ENCODE results near the gene CBARP. TPM values are rescaled to one million over a fixed set of nuclear protein-coding genes. Genes with fewer than 3 reads are reported as not detected.

CBARP gene
- total and polyA plus RNA-seq, 2 of the 4 experiments (the other 2 are of a cell fraction), result 0.18 to 3.9 TPM

GRCh38 chr19:1251330-1252220 is 13.8 kb upstream of the CBARP start:
- dilution Hi-C loops (cut with HindIII; ENCODE audit: low sequenced_read_pairs, unreplicated experiment), result no loop called here
- H4K5ac ChIP-seq (ENCODE audit: low read depth, low read length), result peak overlapping the region; percentile 80
- in situ Hi-C loops (cut with MboI; ENCODE audit: low sequenced_read_pairs), result no loop called here
- peak overlapping the region; percentile 94 for H3K4me3 ChIP-seq (ENCODE audit: insufficient read depth, low read depth, low read length)
- peak overlapping the region; percentile 92 for H2AK9ac ChIP-seq (replicated peaks; ENCODE audit: low read depth, low read length, poor library complexity)
- CTCF ChIA-PET, result no interaction called here
- peak overlapping the region; percentile 14 for H2AFZ ChIP-seq (replicated peaks; ENCODE audit: low read length, poor library complexity)
- H3K23ac ChIP-seq (ENCODE audit: low read depth, low read length), result peak overlapping the region; percentile 97
- intact Hi-C loops (cut with micrococcal nuclease), result no loop called here
- no peak overlapping the region for H2BK20ac ChIP-seq (ENCODE audit: low read depth, low read length)
- peak overlapping the region; percentile 99 for H3K27ac ChIP-seq (ENCODE audit: insufficient read depth, low read length)
- peak overlapping the region; percentile 97 for H3K9ac ChIP-seq (ENCODE audit: low read depth, low read length)
- no peaks in the 10 kb centered on the region for H3K9me3 ChIP-seq (ENCODE audit: control insufficient read depth, insufficient read depth, low read length)
- no TSS peak for BruUV-seq (replicated peaks)
- H4K91ac ChIP-seq (ENCODE audit: insufficient read depth, low read depth, low read length), result peak overlapping the region; percentile 97
- peaks cover 78% of the 10 kb centered on the region for H4K20me1 ChIP-seq (ENCODE audit: insufficient read depth, low read length)
- H3K4ac ChIP-seq (ENCODE audit: low read depth, low read length), result peak overlapping the region; percentile 98
- ATAC-seq (ENCODE audit: low read depth) (no peak), DNase-seq (peak; percentile 68)
- peak overlapping the region; percentile 99 for H2BK5ac ChIP-seq (ENCODE audit: low read depth, low read length, poor library complexity, severe bottlenecking)
- H2AK5ac ChIP-seq (ENCODE audit: low read depth, low read length), result peak overlapping the region; percentile 94
- H2BK120ac ChIP-seq (ENCODE audit: low read depth, low read length), result peak overlapping the region; percentile 85
- peaks cover 0 to 30% of the 10 kb centered on the region in 2 experiments; a peak in 2 of 4 replicates for H3K79me1 ChIP-seq (ENCODE audit: low read depth in 1 of 2, low read length in 2 of 2)
- POLR2A ChIA-PET (ENCODE audit: unreplicated experiment), result interaction anchor here (0.8 to 1.0 kb wide), 2 partner anchors 15 to 17 kb away, joined by 3 read pairs; partner anchors contain the start of gene CIRBP
- peak overlapping the region; percentile 80; a peak in 3 of 4 replicates for H4K8ac ChIP-seq (ENCODE audit: low read depth in 2 of 2, low read length in 2 of 2)
- H3K9me1 ChIP-seq (ENCODE audit: insufficient read depth, low read length), result no peaks in the 10 kb centered on the region
- peak overlapping the region; percentile 82 for H3K4me2 ChIP-seq (ENCODE audit: low read depth, low read length)
- peak overlapping the region; percentile 85 for H3K18ac ChIP-seq (ENCODE audit: low read depth, low read length)
- peak overlapping the region; percentile 84 for H3K56ac ChIP-seq (ENCODE audit: extremely low read depth, insufficient read depth, low read length)
- H2BK15ac ChIP-seq (ENCODE audit: low read depth, low read length), result peak overlapping the region; percentile 76; the same call in 1 of the 3 replicates
- peaks cover 50% of the 10 kb centered on the region for H3K36me3 ChIP-seq (ENCODE audit: control insufficient read depth, insufficient read depth, low read length)
- WGBS, 2 experiments (ENCODE audit: extremely low coverage in 2 of 2, insufficient read length in 1 of 2), result 0% methylated on average over 8 of the region's 41 CpGs; no CpG with 5 or more reads in 1 of the 2 experiments
- peaks cover 29% of the 10 kb centered on the region for H3K4me1 ChIP-seq (ENCODE audit: control insufficient read depth, insufficient read depth, low read length)
- H3K14ac ChIP-seq (replicated peaks; ENCODE audit: low read depth, low read length), result peak overlapping the region; percentile 96
- H3K27me3 ChIP-seq (ENCODE audit: control insufficient read depth, insufficient read depth, low read length), result no peaks in the 10 kb centered on the region
- no peak for TF ChIP-seq MAZ (IDR thresholded peaks at IDR 0.05; ENCODE audit: borderline replicate concordance, low read depth, low read length)
- no peak for TF ChIP-seq FOS (IDR thresholded peaks at IDR 0.05; ENCODE audit: low read depth, low read length)
- no peak for TF ChIP-seq NFE2L2 (IDR thresholded peaks at IDR 0.05; ENCODE audit: low read depth, low read length)
- TF ChIP-seq ELK1 (IDR thresholded peaks at IDR 0.05; ENCODE audit: borderline replicate concordance, low read depth, low read length), result no peak
- no peak for TF ChIP-seq USF2 (IDR thresholded peaks at IDR 0.05; ENCODE audit: low read depth, low read length)
- TF ChIP-seq RCOR1 (IDR thresholded peaks at IDR 0.05; ENCODE audit: insufficient replicate concordance, low read length), result no peak
- 0 out of 2 replicates have a peak, but pooled peaks have one; percentile 0 for TF ChIP-seq CEBPB (IDR thresholded peaks at IDR 0.05; ENCODE audit: low read depth, low read length)
- 0 out of 2 replicates have a peak, but pooled peaks have one; percentile 48 for TF ChIP-seq POLR2A (IDR thresholded peaks at IDR 0.05; ENCODE audit: low read depth, low read length)
- TF ChIP-seq CTCF (conservative IDR thresholded peaks at IDR 0.05; ENCODE audit: low read depth, low read length), result no peak
- no peak for TF ChIP-seq MXI1 (IDR thresholded peaks at IDR 0.05; ENCODE audit: borderline replicate concordance, low read depth, low read length)
- TF ChIP-seq MAFK (IDR thresholded peaks at IDR 0.05; ENCODE audit: low read depth, low read length), result no peak
- no peak for TF ChIP-seq RAD21 (IDR thresholded peaks at IDR 0.05; ENCODE audit: low read length)
- peak; percentile 68; the same call in 1 of the 2 replicates for TF ChIP-seq CHD1 (IDR thresholded peaks at IDR 0.05; ENCODE audit: low read depth, low read length)
